ENCODE measurements around the gene FRMD5. TPM values are rescaled to one million over a fixed set of nuclear protein-coding genes. Genes with fewer than 3 reads are reported as not detected.
"Not testable (repeated sequence)": the region's sequence is repeated elsewhere in the genome, so short reads cannot be mapped to it uniquely, and the experiment has no call there.

FRMD5 gene
- total RNA-seq, 1 donor from 2014 or later = 0.49 TPM

DNA sequence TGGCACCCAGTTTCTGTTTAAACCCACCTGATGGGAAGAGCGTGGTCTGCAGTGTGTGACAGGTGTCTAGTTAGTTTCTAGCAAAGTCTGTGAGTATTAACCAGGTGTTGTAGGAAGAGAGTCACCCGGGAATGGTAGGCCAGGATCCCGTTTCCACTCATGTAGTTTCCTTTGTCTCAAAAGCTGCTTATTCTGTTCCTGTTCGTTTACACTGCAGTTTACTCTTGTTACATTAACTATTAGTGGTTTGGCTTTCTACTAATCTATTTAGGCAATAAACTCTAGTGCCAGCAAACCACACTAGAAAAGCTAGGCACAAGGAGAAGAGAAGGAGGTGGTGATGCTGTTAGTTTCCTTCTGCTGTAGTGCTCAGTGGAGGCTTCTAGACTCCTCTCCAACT is 335.5 kb downstream of the FRMD5 start:
- intact Hi-C loops (cut with DNase I) = no loop called here
- Histone ChIP-seq H3K4me1 (no peaks in the 10 kb centered on the region), H3K4me3 (no peak overlapping the region), H3K9me3 (no peaks in the 10 kb centered on the region), H3K27me3 (no peaks in the 10 kb centered on the region), H3K36me3 (no peaks in the 10 kb centered on the region), H3K27ac (no peak overlapping the region)
- no peak for DNase-seq (ENCODE audit: extremely low spot score in 2 of 2)
- TF ChIP-seq POLR2A (IDR thresholded peaks at IDR 0.05) = no peak
- TF ChIP-seq CTCF (IDR thresholded peaks at IDR 0.05) = no peak
- TF ChIP-seq POLR2AphosphoS5 (IDR thresholded peaks at IDR 0.05; ENCODE audit: insufficient read depth in 1 of 2, low read depth in 1 of 2) = no peak

- DNase-seq (ENCODE audit: extremely low spot score in 2 of 2) = no peak
- no peaks in the 10 kb centered on the region for H3K9me3 ChIP-seq
- peaks cover 0 to 17% of the 10 kb centered on the region in 2 donors for H3K36me3 ChIP-seq
- no peak overlapping the region for H3K27ac ChIP-seq
- no peak overlapping the region for H3K4me3 ChIP-seq
- intact Hi-C loops (cut with DNase I) = no loop called here
- H3K27me3 ChIP-seq = no peaks in the 10 kb centered on the region
- H3K4me1 ChIP-seq = no peaks in the 10 kb centered on the region
- no peak for TF ChIP-seq POLR2A (IDR thresholded peaks at IDR 0.05)
- no peak for TF ChIP-seq POLR2AphosphoS5 (IDR thresholded peaks at IDR 0.05; ENCODE audit: insufficient read depth in 1 of 2, low read depth in 1 of 2)
These were observed 340.3 kb downstream of the FRMD5 start for GRCh38 chr15:43854801-43855200.

DNA sequence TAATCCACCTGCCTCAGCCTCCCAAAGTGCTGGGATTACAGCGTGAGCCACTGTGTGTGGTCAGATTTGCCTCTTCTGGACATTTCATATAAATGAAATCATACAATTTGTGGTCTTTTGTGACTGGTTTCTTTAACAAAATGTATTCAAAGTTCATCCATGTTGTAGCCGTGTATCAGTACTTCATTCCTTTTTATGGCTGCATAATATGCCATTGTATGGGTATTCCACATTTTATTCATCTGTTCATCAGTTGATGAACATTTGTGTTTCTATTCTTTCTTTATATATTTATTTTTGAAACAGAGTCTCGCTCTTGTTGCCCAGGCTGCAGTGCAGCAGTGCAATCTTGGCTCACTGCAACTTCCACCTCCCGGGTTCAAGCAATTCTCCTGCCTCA is 342.5 kb downstream of the FRMD5 start:
- peaks cover 0 to 17% of the 10 kb centered on the region in 2 donors for H3K36me3 ChIP-seq
- H3K9me3 ChIP-seq = no peaks in the 10 kb centered on the region
- no peak for DNase-seq (ENCODE audit: extremely low spot score in 2 of 2)
- no peak for TF ChIP-seq POLR2A (IDR thresholded peaks at IDR 0.05)
- TF ChIP-seq CTCF (IDR thresholded peaks at IDR 0.05) = no peak
- no peak for TF ChIP-seq POLR2AphosphoS5 (IDR thresholded peaks at IDR 0.05; ENCODE audit: insufficient read depth in 1 of 2, low read depth in 1 of 2)
- H3K4me3 ChIP-seq = no peak overlapping the region
- no peaks in the 10 kb centered on the region for H3K4me1 ChIP-seq
- intact Hi-C loops (cut with DNase I) = no loop called here
- no peaks in the 10 kb centered on the region for H3K27me3 ChIP-seq
- no peak overlapping the region for H3K27ac ChIP-seq

DNA sequence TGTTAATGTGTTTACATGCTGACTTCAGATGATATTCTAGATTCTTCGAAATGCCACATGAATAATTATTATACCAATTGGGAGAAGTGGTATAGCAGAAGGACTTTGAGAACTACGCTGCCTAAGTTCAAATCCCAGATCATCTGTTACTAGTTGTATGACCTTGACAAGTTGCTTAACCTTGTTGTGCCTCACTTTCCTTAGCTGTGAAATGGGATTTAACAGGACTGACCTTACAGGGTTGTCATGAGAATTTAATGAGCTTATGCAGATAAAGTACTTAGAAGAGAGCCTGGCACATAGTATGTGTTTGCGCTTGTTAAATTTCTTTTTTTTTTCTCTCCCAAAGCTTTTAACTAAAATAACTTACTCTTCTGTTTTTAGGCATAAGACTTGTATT is 343.8 kb downstream of the FRMD5 start:
- no peaks in the 10 kb centered on the region for H3K4me1 ChIP-seq
- H3K27me3 ChIP-seq = no peaks in the 10 kb centered on the region
- intact Hi-C loops (cut with DNase I) = no loop called here
- H3K36me3 ChIP-seq = peaks cover 0 to 17% of the 10 kb centered on the region in 2 donors
- no peak for DNase-seq (ENCODE audit: extremely low spot score in 2 of 2)
- TF ChIP-seq CTCF (IDR thresholded peaks at IDR 0.05) (no peak), POLR2A (IDR thresholded peaks at IDR 0.05) (no peak), POLR2AphosphoS5 (IDR thresholded peaks at IDR 0.05; ENCODE audit: insufficient read depth in 1 of 2, low read depth in 1 of 2) (no peak)
- no peaks in the 10 kb centered on the region for H3K9me3 ChIP-seq
- no peak overlapping the region for H3K27ac ChIP-seq
- H3K4me3 ChIP-seq = no peak overlapping the region

DNA sequence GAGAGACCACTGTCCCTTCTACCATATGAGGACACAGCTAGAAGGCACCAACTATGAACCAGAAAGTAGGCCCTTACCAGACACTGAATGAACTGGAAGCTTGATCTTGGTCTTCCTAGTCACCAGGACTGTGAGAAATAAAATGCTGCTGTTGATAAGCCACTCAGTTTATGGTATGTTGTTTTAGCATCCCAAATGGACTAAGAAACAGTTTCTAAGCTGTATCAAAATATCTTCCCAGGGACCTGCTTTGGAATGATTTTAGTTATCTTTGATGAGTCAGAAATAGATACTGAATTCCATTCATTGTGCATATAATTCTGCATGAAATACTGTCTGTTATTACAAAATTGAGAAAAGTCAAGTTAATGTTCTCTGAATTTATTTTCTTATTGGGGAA is 349.6 kb downstream of the FRMD5 start:
- Histone ChIP-seq H3K9me3 (no peaks in the 10 kb centered on the region), H3K27ac (no peak overlapping the region), H3K4me3 (no peak overlapping the region), H3K4me1 (no peaks in the 10 kb centered on the region), H3K27me3 (no peaks in the 10 kb centered on the region), H3K36me3 (no peaks in the 10 kb centered on the region)
- no peak for DNase-seq (ENCODE audit: extremely low spot score in 2 of 2)
- intact Hi-C loops (cut with DNase I) = no loop called here
- TF ChIP-seq CTCF (IDR thresholded peaks at IDR 0.05) (no peak), POLR2AphosphoS5 (IDR thresholded peaks at IDR 0.05; ENCODE audit: insufficient read depth in 1 of 2, low read depth in 1 of 2) (no peak), POLR2A (IDR thresholded peaks at IDR 0.05) (no peak)

GRCh38 chr15:43832485-43832884 is 362.6 kb downstream of the FRMD5 start:
- H3K36me3 ChIP-seq; H3K4me3 ChIP-seq; H3K9me3 ChIP-seq; intact Hi-C loops (cut with DNase I); H3K4me1 ChIP-seq; H3K27me3 ChIP-seq; DNase-seq (ENCODE audit: extremely low spot score in 2 of 2); H3K27ac ChIP-seq: not testable (repeated sequence)

GRCh38 chr15:43831519-43832052 is 363.5 kb downstream of the FRMD5 start:
- H3K9me3 ChIP-seq; intact Hi-C loops (cut with DNase I); H3K27me3 ChIP-seq; H3K36me3 ChIP-seq; H3K4me3 ChIP-seq; DNase-seq (ENCODE audit: extremely low spot score in 2 of 2); H3K27ac ChIP-seq: not testable (repeated sequence)
- H3K4me1 ChIP-seq = peaks cover 16% of the 10 kb centered on the region

- intact Hi-C loops (cut with DNase I); H3K27ac ChIP-seq; DNase-seq (ENCODE audit: extremely low spot score in 2 of 2): not testable (repeated sequence)
These were observed 364.3 kb downstream of the FRMD5 start for GRCh38 chr15:43830691-43831275.

GRCh38 chr15:43829951-43830540 is 365.0 kb downstream of the FRMD5 start:
- intact Hi-C loops (cut with DNase I); DNase-seq (ENCODE audit: extremely low spot score in 2 of 2); H3K36me3 ChIP-seq; H3K27me3 ChIP-seq; H3K9me3 ChIP-seq; H3K27ac ChIP-seq; H3K4me3 ChIP-seq: not testable (repeated sequence)
- peaks cover 23% of the 10 kb centered on the region for H3K4me1 ChIP-seq

More at GRCh38 chr15:43830691-43831275, 364.3 kb downstream of the FRMD5 start:
- not testable (repeated sequence) for H3K4me3 ChIP-seq, H3K27me3 ChIP-seq, H3K9me3 ChIP-seq, H3K36me3 ChIP-seq
- peaks cover 23% of the 10 kb centered on the region for H3K4me1 ChIP-seq
